Kidney epithelial cell (primary cell): ENCODE results near the gene FIS1. TPM values are rescaled to one million over a fixed set of nuclear protein-coding genes. Genes with fewer than 3 reads are reported as not detected.
"Not testable (repeated sequence)": the region's sequence is repeated elsewhere in the genome, so short reads cannot be mapped to it uniquely, and the experiment has no call there.

Experiments
- DNase-seq: peaks from one replicate; pipeline ENCODE4 v3.0.0-alpha.2; 2010; ENCODE audit warnings: low read depth
- H3K27me3 ChIP-seq: 2 replicates; pipeline ENCODE4 v1.6.0; 2011; ENCODE audit warnings: low read length; ENCODE audit not compliant: control insufficient read depth, insufficient read depth
- H3K36me3 ChIP-seq: 2 replicates; pipeline ENCODE4 v1.5.1; 2011; ENCODE audit warnings: low read length; ENCODE audit not compliant: control insufficient read depth, insufficient read depth
- H3K4me3 ChIP-seq: 2 replicates; pipeline ENCODE4 v1.5.1; 2011; ENCODE audit warnings: low read depth, mild to moderate bottlenecking, control low read depth, low read length
- CTCF ChIP-seq: IDR thresholded peaks from 2 replicates; pipeline ENCODE4 v1.5.1; 2011; ENCODE audit warnings: mild to moderate bottlenecking, moderate library complexity, low read length, control low read depth, inconsistent platforms; ENCODE audit not compliant: insufficient read depth, poor library complexity, severe bottlenecking
- total RNA-seq: library from RNA; depleted of rRNA; stranded (reverse); fragments of >200 nt; gene quantifications from 2 replicates; pipeline ENCODE4 v1.2.3, GENCODE V29; 2015

Gene FIS1
- total RNA-seq, 1 donor from 2014 or later = 231 TPM

GRCh38 chr7:101202603-101202918 lies 42.3 kb downstream of the FIS1 start:
- DNase-seq = no peak
- no peaks in the 10 kb centered on the region for H3K36me3 ChIP-seq
- TF ChIP-seq CTCF = no peak
- no peak overlapping the region for H3K4me3 ChIP-seq
- H3K27me3 ChIP-seq = peaks cover 40% of the 10 kb centered on the region

GRCh38 chr7:101201695-101202602 lies 42.9 kb downstream of the FIS1 start:
- no peaks in the 10 kb centered on the region for H3K36me3 ChIP-seq

GRCh38 chr7:101200862-101201599 lies 43.9 kb downstream of the FIS1 start, which contains the start of gene MOGAT3:
Gene MOGAT3, minus strand, starts transcription at chr7:101201036. Its CDS starts 182 bp downstream, at chr7:101200854.
- no peak for DNase-seq
- Histone ChIP-seq H3K36me3 (no peaks in the 10 kb centered on the region), H3K4me3 (no peak within 1 kb of the TSS), H3K27me3 (peaks cover 40% of the 10 kb centered on the region)
- TF ChIP-seq CTCF = no peak

More at GRCh38 chr7:101201695-101202602, 42.9 kb downstream of the FIS1 start:
- peaks cover 40% of the 10 kb centered on the region for H3K27me3 ChIP-seq
- H3K4me3 ChIP-seq = no peak overlapping the region
- no peak for DNase-seq
- TF ChIP-seq CTCF = no peak

GRCh38 chr7:101200504-101200861 lies 44.4 kb downstream of the FIS1 start:
- no peak for TF ChIP-seq CTCF
- H3K27me3 ChIP-seq = peaks cover 40% of the 10 kb centered on the region
- no peaks in the 10 kb centered on the region for H3K36me3 ChIP-seq
- DNase-seq = no peak
- no peak overlapping the region for H3K4me3 ChIP-seq

GRCh38 chr7:101199522-101199921 lies 45.4 kb downstream of the FIS1 start:
- H3K36me3 ChIP-seq, H3K4me3 ChIP-seq: not testable (repeated sequence)
- H3K27me3 ChIP-seq = peaks cover 40% of the 10 kb centered on the region

GRCh38 chr7:101198476-101198875 lies 46.4 kb downstream of the FIS1 start:
- TF ChIP-seq CTCF = no peak
- DNase-seq = no peak
- Histone ChIP-seq H3K27me3 (peaks cover 39% of the 10 kb centered on the region), H3K36me3 (no peaks in the 10 kb centered on the region), H3K4me3 (no peak overlapping the region)

More at GRCh38 chr7:101199522-101199921, 45.4 kb downstream of the FIS1 start:
- DNase-seq = not testable (repeated sequence)
